Mesendoderm (in vitro differentiated cells): ENCODE measurements around the gene MIOX.

ENCODE experiments used
- DNase-seq: peaks from one replicate; pipeline ENCODE4 v3.0.0; 2013
- H2AK5ac ChIP-seq: 2 replicates; pipeline ENCODE4 v1.6.1; 2013; ENCODE audit warnings: low read length, inconsistent platforms
- H2BK120ac ChIP-seq: 2 replicates; pipeline ENCODE4 v1.6.1; 2013; ENCODE audit warnings: low read depth, mild to moderate bottlenecking, low read length, moderate library complexity, mixed read lengths
- H2BK15ac ChIP-seq: replicated peaks from 2 replicates; pipeline ENCODE4 v1.6.1; 2013; ENCODE audit warnings: low read depth, mild to moderate bottlenecking, moderate library complexity
- H2BK5ac ChIP-seq: 2 replicates; pipeline ENCODE4 v1.6.1; 2013; ENCODE audit warnings: low read length, inconsistent platforms
- H3K18ac ChIP-seq: 2 replicates; pipeline ENCODE4 v1.6.1; 2013; ENCODE audit warnings: mild to moderate bottlenecking, low read length, mixed read lengths
- H3K23ac ChIP-seq: one replicate; pipeline ENCODE4 v1.6.1; 2013; ENCODE audit warnings: low read length
- H3K27ac ChIP-seq: 2 replicates; pipeline ENCODE4 v1.5.1; 2013; ENCODE audit warnings: low read depth, mild to moderate bottlenecking, inconsistent platforms, low read length, moderate library complexity
- H3K27me3 ChIP-seq: 2 replicates; pipeline ENCODE4 v1.6.1; 2013; ENCODE audit warnings: low read length, control low read depth, mild to moderate bottlenecking, inconsistent platforms; ENCODE audit not compliant: insufficient read depth, poor library complexity
- H3K36me3 ChIP-seq: 2 replicates; pipeline ENCODE4 v1.6.1; 2013; ENCODE audit warnings: low read length, inconsistent platforms; ENCODE audit not compliant: control insufficient read depth, insufficient read depth
- H3K4ac ChIP-seq: one replicate; pipeline ENCODE4 v1.6.1; 2013; ENCODE audit warnings: low read depth, mild to moderate bottlenecking, low read length, moderate library complexity
- H3K4me1 ChIP-seq: 2 replicates; pipeline ENCODE4 v1.6.1; 2013; ENCODE audit warnings: low read depth, low read length, inconsistent platforms; ENCODE audit not compliant: control insufficient read depth
- H3K4me2 ChIP-seq: 2 replicates; pipeline ENCODE4 v1.6.1; 2013; ENCODE audit warnings: low read length
- H3K4me3 ChIP-seq: 2 replicates; pipeline ENCODE4 v1.5.1; 2013; ENCODE audit warnings: mild to moderate bottlenecking, low read length
- H3K56ac ChIP-seq: one replicate; pipeline ENCODE4 v1.6.1; 2013; ENCODE audit warnings: low read length
- H3K79me1 ChIP-seq: 2 replicates; pipeline ENCODE4 v1.6.1; 2013; ENCODE audit warnings: low read length, inconsistent platforms
- H3K79me2 ChIP-seq: 2 replicates; pipeline ENCODE4 v1.6.1; 2013; ENCODE audit warnings: mild to moderate bottlenecking, low read length; ENCODE audit not compliant: control insufficient read depth, insufficient read depth
- H3K9ac ChIP-seq: 2 replicates; pipeline ENCODE4 v1.6.1; 2013; ENCODE audit warnings: low read length, inconsistent platforms
- H4K5ac ChIP-seq: one replicate; pipeline ENCODE4 v1.6.1; 2013; ENCODE audit warnings: low read length
- H4K8ac ChIP-seq: one replicate; pipeline ENCODE4 v1.6.1; 2013; ENCODE audit warnings: low read depth, mild to moderate bottlenecking, control low read depth, low read length, moderate library complexity
- WGBS: extraction: QIAGEN DNeasy Blood & Tissue Kit; methylation state at CpG from one replicate; pipeline ENCODE4 v1.1.7; 2013; ENCODE audit warnings: low lambda C conversion rate, missing lambda C conversion rate; ENCODE audit not compliant: insufficient coverage; ENCODE audit errors: extremely low coverage; 5-methylcytosine and 5-hydroxymethylcytosine counted together

The MIOX gene

GRCh38 chr22:50479721-50480120 is 6.9 kb upstream of the MIOX start:
- Histone ChIP-seq H3K18ac (no peak overlapping the region), H3K27me3 (no peaks in the 10 kb centered on the region), H3K79me2 (no peaks in the 10 kb centered on the region), H2BK5ac (no peak overlapping the region), H3K4me1 (peaks cover 3% of the 10 kb centered on the region), H2BK120ac (no peak overlapping the region), H3K9ac (no peak overlapping the region), H3K4me3 (no peak overlapping the region), H2BK15ac (no peak overlapping the region), H3K23ac (no peak overlapping the region), H3K56ac (no peak overlapping the region), H3K27ac (no peak overlapping the region), H3K36me3 (no peaks in the 10 kb centered on the region), H4K5ac (no peak overlapping the region), H3K79me1 (no peaks in the 10 kb centered on the region), H2AK5ac (no peak overlapping the region), H4K8ac (no peak overlapping the region), H3K4me2 (no peak overlapping the region), H3K4ac (no peak overlapping the region)
- WGBS: no CpG with 5 or more reads among the region's 11 CpGs
- DNase-seq: no peak

- DNase-seq: no peak
- Histone ChIP-seq H2BK120ac (no peak overlapping the region), H3K27ac (no peak overlapping the region), H4K8ac (no peak overlapping the region), H3K4me3 (peak overlapping the region; percentile 30), H3K36me3 (no peaks in the 10 kb centered on the region), H3K56ac (peak overlapping the region; percentile 89), H3K4me2 (peak overlapping the region; percentile 46), H3K27me3 (no peaks in the 10 kb centered on the region), H2BK15ac (no peak overlapping the region), H3K4me1 (no peaks in the 10 kb centered on the region), H3K79me2 (no peaks in the 10 kb centered on the region), H3K79me1 (no peaks in the 10 kb centered on the region), H2BK5ac (no peak overlapping the region), H2AK5ac (no peak overlapping the region), H3K4ac (no peak overlapping the region), H3K23ac (peak overlapping the region; percentile 98), H3K18ac (peak overlapping the region; percentile 29), H4K5ac (no peak overlapping the region), H3K9ac (peak overlapping the region; percentile 71)
- no CpG with 5 or more reads among the region's 45 CpGs for WGBS
Observed at GRCh38 chr22:50481045-50481439, 5.6 kb upstream of the MIOX start.

- Histone ChIP-seq H3K56ac (peak within 1 kb of the TSS; percentile 91), H2BK120ac (no peak within 1 kb of the TSS), H3K27me3 (no peaks in the 10 kb centered on the region), H3K79me2 (no peaks in the 10 kb centered on the region), H3K9ac (peak within 1 kb of the TSS; percentile 82), H4K5ac (no peak within 1 kb of the TSS), H3K4me3 (peak within 1 kb of the TSS; percentile 30), H3K18ac (peak within 1 kb of the TSS; percentile 78), H4K8ac (no peak within 1 kb of the TSS), H3K4me2 (peak within 1 kb of the TSS; percentile 57), H2AK5ac (no peak within 1 kb of the TSS), H3K36me3 (no peaks in the 10 kb centered on the region), H3K4me1 (no peaks in the 10 kb centered on the region), H2BK5ac (no peak within 1 kb of the TSS), H2BK15ac (no peak within 1 kb of the TSS), H3K23ac (peak within 1 kb of the TSS; percentile 98), H3K79me1 (no peaks in the 10 kb centered on the region), H3K4ac (peak within 1 kb of the TSS; percentile 56), H3K27ac (no peak within 1 kb of the TSS)
- DNase-seq: peak; percentile 76
- no CpG with 5 or more reads among the region's 70 CpGs for WGBS
Observed at GRCh38 chr22:50481440-50482106, 5.1 kb upstream of the MIOX start, which contains the start of gene ADM2. Gene ADM2, plus strand, starts transcription at chr22:50481543. Its CDS starts 305 bp downstream, at chr22:50481848.

- H3K27ac ChIP-seq: no peak overlapping the region
- H3K4me1 ChIP-seq: no peaks in the 10 kb centered on the region
- H2BK15ac ChIP-seq: no peak overlapping the region
- no peaks in the 10 kb centered on the region for H3K36me3 ChIP-seq
- H4K5ac ChIP-seq: no peak overlapping the region
- H3K9ac ChIP-seq: peak overlapping the region; percentile 82
- peak overlapping the region; percentile 56 for H3K4ac ChIP-seq
- H3K23ac ChIP-seq: peak overlapping the region; percentile 97
- peak overlapping the region; percentile 91 for H3K56ac ChIP-seq
- no CpG with 5 or more reads among the region's 35 CpGs for WGBS
- H3K4me2 ChIP-seq: peak overlapping the region; percentile 57
- no peak overlapping the region for H4K8ac ChIP-seq
- H3K4me3 ChIP-seq: peak overlapping the region; percentile 4
- no peak overlapping the region for H2AK5ac ChIP-seq
- no peak for DNase-seq
- H2BK5ac ChIP-seq: no peak overlapping the region
- no peak overlapping the region for H2BK120ac ChIP-seq
- H3K27me3 ChIP-seq: no peaks in the 10 kb centered on the region
- H3K18ac ChIP-seq: peak overlapping the region; percentile 78
- H3K79me2 ChIP-seq: no peaks in the 10 kb centered on the region
- H3K79me1 ChIP-seq: no peaks in the 10 kb centered on the region
Observed at GRCh38 chr22:50482107-50483074, 4.3 kb upstream of the MIOX start.

GRCh38 chr22:50483106-50483505 is 3.6 kb upstream of the MIOX start:
- Histone ChIP-seq H2BK15ac (no peak overlapping the region), H3K4me1 (no peaks in the 10 kb centered on the region), H3K9ac (no peak overlapping the region), H3K79me2 (no peaks in the 10 kb centered on the region), H2BK5ac (no peak overlapping the region), H3K4me2 (no peak overlapping the region), H3K4me3 (no peak overlapping the region), H4K8ac (no peak overlapping the region), H3K27me3 (no peaks in the 10 kb centered on the region), H3K56ac (peak overlapping the region; percentile 10), H3K36me3 (no peaks in the 10 kb centered on the region), H4K5ac (no peak overlapping the region), H3K23ac (no peak overlapping the region), H3K27ac (no peak overlapping the region), H2AK5ac (no peak overlapping the region), H3K79me1 (no peaks in the 10 kb centered on the region), H2BK120ac (no peak overlapping the region), H3K4ac (no peak overlapping the region), H3K18ac (no peak overlapping the region)
- WGBS: no CpG with 5 or more reads among the region's 10 CpGs
- no peak for DNase-seq
